Pancreas (tissue), 10 donors: ENCODE data around the gene KRTAP10-2. TPM values are rescaled to one million over a fixed set of nuclear protein-coding genes. Genes with fewer than 3 reads are reported as not detected.

Experiments
- ATAC-seq, 4 donors: fragments of 200-7000 bp; cut with Tn5 transposase; one replicate each; pipeline versions ENCODE4 v1.8.0 to v1.9.1; 2020; ENCODE audit warnings: mild to moderate bottlenecking in 4 of 4, moderate library complexity in 4 of 4
- DNase-seq, 6 donors: peaks; one replicate each; pipeline ENCODE4 v3.0.0-alpha.2; 2020
- FAIRE-seq: peaks from 2 replicates; lab custom pipeline; 2012; peaks lifted over from hg19 to GRCh38; lab: Jason Lieb, UNC
- H3K27ac ChIP-seq, 4 donors: fragments of 200-600 bp; sonication (generic); 1 replicate in 3 of 4; 2 replicates in 1 of 4; pipeline versions ENCODE4 v1.5.0 to v1.8.0; 2020
- H3K27me3 ChIP-seq, 4 donors: fragments of 200-600 bp; one replicate each; pipeline ENCODE4 v1.8.0; 2021
- H3K36me3 ChIP-seq, 3 donors: fragments of 200-600 bp; sonication (generic) in 1 of 3; one replicate each; pipeline versions ENCODE4 v1.5.0 to v1.8.0; 2020 to 2021
- H3K4me1 ChIP-seq, 3 donors: fragments of 200-600 bp; one replicate each; pipeline ENCODE4 v1.8.0; 2021
- H3K4me3 ChIP-seq, 4 donors: fragments of 200-600 bp; sonication (generic) in 2 of 4; one replicate each; pipeline versions ENCODE4 v1.5.0 to v1.8.0; 2020 to 2021
- H3K9me3 ChIP-seq, 4 donors: fragments of 200-600 bp; one replicate each; pipeline ENCODE4 v1.8.0; 2021
- CTCF ChIP-seq, 4 donors: fragments of 200-600 bp; sonication (generic) in 3 of 4; IDR thresholded peaks; one replicate each; pipeline versions ENCODE4 v1.5.0 to v1.8.0; 2021; ENCODE audit warnings: antibody characterized with exemption in 4 of 4
- WGBS, 2 donors: extraction: QIAGEN DNeasy Blood & Tissue Kit; methylation state at CpG; one replicate each; pipeline ENCODE4 v1.1.7; 2013; 5-methylcytosine and 5-hydroxymethylcytosine counted together
- intact Hi-C, 3 donors: fragments of 100-400 bp; cut with DNase I; formaldehyde crosslinking; loops; one replicate each; pipeline versions ENCODE4 v1.11.1 to v1.14.2; 2022
- polyA plus RNA-seq, 2 donors: library from polyadenylated mRNA; stranded (reverse); fragments of 200-250 nt; gene quantifications; one replicate each; pipeline ENCODE4 v1.2.3, GENCODE V29; 2013
- total RNA-seq, 6 donors: library from RNA; stranded (reverse); fragmentation: NEBNext Ultra II Directional in 4 of 6; extraction: Animal tissue kit (Norgen Biotek cat#: 25700) in 4 of 6; gene quantifications; one replicate each; pipeline versions ENCODE4 v1.2.1 to v1.2.4, GENCODE V29; 2021 to 2023
- donor health status: healthy with polysubstance abuse.
- donor health status: DM: no; HTN: no; CAD: no; lungs with moderate emphysema.
- donor health status: DM: no; HTN: no; CAD: no.
- donor health status: control.
- donor health status: control.
- donor health status: Bipolar disorder and iron deficiency.
- donor health status: DM: yes; HTN: yes; CAD: no.
- donor health status: DM: no; HTN: no; CAD: no.
- donor health status: DM: no; HTN: no; CAD: no.
- donor health status: DM: yes; HTN: yes; CAD: no.

Gene KRTAP10-2
- total and polyA plus RNA-seq, 8 donors = not detected

GRCh38 chr21:44521301-44521927 lies 29.9 kb downstream of the KRTAP10-2 start:
- Histone ChIP-seq H3K4me3 (no peak overlapping the region), H3K36me3 (no peaks in the 10 kb centered on the region), H3K4me1 (no peaks in the 10 kb centered on the region), H3K27me3 (no peaks in the 10 kb centered on the region), H3K27ac (no peak overlapping the region), H3K9me3 (no peaks in the 10 kb centered on the region)
- DNase-seq (peak in 2 of 6 donors; percentile 39 to 41), FAIRE-seq (no peak), ATAC-seq (no peak)
- TF ChIP-seq CTCF (IDR thresholded peaks at IDR 0.05) = no peak
- WGBS, 2 donors = 68 to 82% methylated on average over 21 to 22 of the region's 22 CpGs
- intact Hi-C loops = no loop called here

- DNase-seq (peak in 2 of 6 donors; percentile 29 to 54), FAIRE-seq (no peak), ATAC-seq (no peak)
- H3K4me3 ChIP-seq = no peak overlapping the region
- H3K27ac ChIP-seq = no peak overlapping the region
- no peak for TF ChIP-seq CTCF (IDR thresholded peaks at IDR 0.05)
- no peaks in the 10 kb centered on the region for H3K4me1 ChIP-seq
- no peaks in the 10 kb centered on the region for H3K9me3 ChIP-seq
- intact Hi-C loops = no loop called here
- no peaks in the 10 kb centered on the region for H3K27me3 ChIP-seq
- WGBS, 2 donors = 70 to 80% methylated on average over 31 of the region's 31 CpGs
- H3K36me3 ChIP-seq = no peaks in the 10 kb centered on the region
Measured at GRCh38 chr21:44520326-44521300, 30.7 kb downstream of the KRTAP10-2 start.

- Histone ChIP-seq H3K4me1 (no peaks in the 10 kb centered on the region), H3K4me3 (no peak overlapping the region), H3K27me3 (no peaks in the 10 kb centered on the region), H3K27ac (no peak overlapping the region), H3K36me3 (no peaks in the 10 kb centered on the region), H3K9me3 (no peaks in the 10 kb centered on the region)
- ATAC-seq = no peak
- no peak for TF ChIP-seq CTCF (IDR thresholded peaks at IDR 0.05)
- WGBS, 2 donors = 72 to 81% methylated on average over 28 of the region's 28 CpGs
- intact Hi-C loops = loop anchor here in 1 of 3 donors (10.0 kb wide), 1 partner anchor 275 kb away; no protein-coding TSS in a partner anchor
- FAIRE-seq = no peak
- DNase-seq = peak in 2 of 6 donors; percentile 32 to 43
Measured at GRCh38 chr21:44519346-44520325, 31.7 kb downstream of the KRTAP10-2 start.

GRCh38 chr21:44518686-44519085 lies 32.6 kb downstream of the KRTAP10-2 start:
- ATAC-seq (no peak), DNase-seq (peak in 2 of 6 donors; percentile 24 to 37), FAIRE-seq (no peak)
- Histone ChIP-seq H3K9me3 (no peaks in the 10 kb centered on the region), H3K27ac (no peak overlapping the region), H3K4me3 (no peak overlapping the region), H3K27me3 (no peaks in the 10 kb centered on the region), H3K36me3 (no peaks in the 10 kb centered on the region), H3K4me1 (no peaks in the 10 kb centered on the region)
- whole genome bisulfite sequencing, 2 donors = 38 to 54% methylated on average over 12 of the region's 12 CpGs
- intact Hi-C loops = loop anchor here in 1 of 3 donors (10.0 kb wide), 1 partner anchor 276 kb away; no protein-coding TSS in a partner anchor
- TF ChIP-seq CTCF (IDR thresholded peaks at IDR 0.05) = no peak
